ENCODE measurements around the gene FRMD5.

DNA sequence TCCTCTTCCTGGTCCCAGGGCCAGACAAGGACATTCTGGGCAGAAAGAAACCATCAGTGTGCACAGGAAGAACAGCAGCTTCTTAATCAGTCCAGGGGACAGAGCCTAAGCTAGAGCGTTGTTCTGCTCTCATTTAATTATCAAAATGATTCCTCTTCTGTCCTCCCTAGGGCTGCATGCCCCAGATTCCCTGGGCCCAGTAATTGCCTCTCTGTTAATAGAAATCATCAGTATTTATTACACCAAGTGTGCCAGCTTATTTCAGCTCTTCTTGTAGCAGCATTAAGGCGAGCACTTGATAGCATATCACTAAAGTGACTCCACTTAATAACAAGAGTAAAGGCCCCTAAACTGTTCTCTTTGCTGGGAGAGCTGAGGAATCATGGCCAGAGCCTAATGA lies 296.2 kb downstream of the FRMD5 start:
- TF ChIP-seq, protein P1, sequence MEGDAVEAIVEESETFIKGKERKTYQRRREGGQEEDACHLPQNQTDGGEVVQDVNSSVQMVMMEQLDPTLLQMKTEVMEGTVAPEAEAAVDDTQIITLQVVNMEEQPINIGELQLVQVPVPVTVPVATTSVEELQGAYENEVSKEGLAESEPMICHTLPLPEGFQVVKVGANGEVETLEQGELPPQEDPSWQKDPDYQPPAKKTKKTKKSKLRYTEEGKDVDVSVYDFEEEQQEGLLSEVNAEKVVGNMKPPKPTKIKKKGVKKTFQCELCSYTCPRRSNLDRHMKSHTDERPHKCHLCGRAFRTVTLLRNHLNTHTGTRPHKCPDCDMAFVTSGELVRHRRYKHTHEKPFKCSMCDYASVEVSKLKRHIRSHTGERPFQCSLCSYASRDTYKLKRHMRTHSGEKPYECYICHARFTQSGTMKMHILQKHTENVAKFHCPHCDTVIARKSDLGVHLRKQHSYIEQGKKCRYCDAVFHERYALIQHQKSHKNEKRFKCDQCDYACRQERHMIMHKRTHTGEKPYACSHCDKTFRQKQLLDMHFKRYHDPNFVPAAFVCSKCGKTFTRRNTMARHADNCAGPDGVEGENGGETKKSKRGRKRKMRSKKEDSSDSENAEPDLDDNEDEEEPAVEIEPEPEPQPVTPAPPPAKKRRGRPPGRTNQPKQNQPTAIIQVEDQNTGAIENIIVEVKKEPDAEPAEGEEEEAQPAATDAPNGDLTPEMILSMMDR (IDR thresholded peaks at IDR 0.05; ENCODE audit: low read depth, low read length, poor library complexity, severe bottlenecking), result no peak
- no peak for TF ChIP-seq EZH2phosphoT487 (IDR thresholded peaks at IDR 0.05; ENCODE audit: borderline replicate concordance, low read length)
